SU-DHL-6 (cell line): ENCODE measurements around the gene SYCP2L.

Source experiments
- CTCF ChIP-seq: fragments of 200-600 bp; sonication (generic); IDR thresholded peaks from one replicate; pipeline ENCODE4 v1.5.1; 2017; ENCODE audit warnings: antibody characterized with exemption, mild to moderate bottlenecking, low read length, moderate library complexity; ENCODE audit not compliant: insufficient read depth, poor library complexity, severe bottlenecking
- EZH2phosphoT487 ChIP-seq: fragments of 200-600 bp; sonication (generic), shearing (Covaris generic); conservative IDR thresholded peaks from 2 replicates; pipeline ENCODE4 v1.6.1; 2018; ENCODE audit warnings: mild to moderate bottlenecking, antibody characterized with exemption, low read length, moderate library complexity, mixed read lengths

- TF ChIP-seq CTCF (no peak), EZH2phosphoT487 (no peak)
Measured at GRCh38 chr6:11015102-11015501, 128.2 kb downstream of the SYCP2L start.
